Stimulated activated CD8-positive, alpha-beta memory T cell treated with anti-CD3 and anti-CD28 coated beads, Interleukin-15, amount 100 ng/mL, for 24 hours (primary cell): ENCODE measurements around the gene CBX4.

Experiments used
- DNase-seq: peaks from one replicate; pipeline ENCODE4 v3.0.0-alpha.2; 2020; ENCODE audit warnings: low read depth

The CBX4 gene

GRCh38 chr17:79841369-79842135 lies 2.3 kb upstream of the CBX4 start:
- no peak for DNase-seq

- DNase-seq, result no peak
Observed at GRCh38 chr17:79840989-79841286, 1.7 kb upstream of the CBX4 start.

- no peak for DNase-seq
Observed at GRCh38 chr17:79840269-79840988, 1.2 kb upstream of the CBX4 start.

- no peak for DNase-seq
Observed at GRCh38 chr17:79838522-79839274, 542 bp downstream of the CBX4 start.

- DNase-seq, result no peak
Observed at GRCh38 chr17:79837888-79838521, 1.2 kb downstream of the CBX4 start.

- DNase-seq, result no peak
Observed at GRCh38 chr17:79836972-79837887, 2.0 kb downstream of the CBX4 start.

- no peak for DNase-seq
Observed at GRCh38 chr17:79836510-79836971, 2.7 kb downstream of the CBX4 start.

GRCh38 chr17:79835953-79836509 lies 3.2 kb downstream of the CBX4 start:
- no peak for DNase-seq

- no peak for DNase-seq
Observed at GRCh38 chr17:79835470-79835899, 3.8 kb downstream of the CBX4 start.

GRCh38 chr17:79834565-79835469 lies 4.4 kb downstream of the CBX4 start:
- DNase-seq, result no peak

GRCh38 chr17:79833744-79834564 lies 5.3 kb downstream of the CBX4 start:
- no peak for DNase-seq

- DNase-seq, result no peak
Observed at GRCh38 chr17:79833110-79833450, 6.2 kb downstream of the CBX4 start.

GRCh38 chr17:79832218-79833109 lies 6.8 kb downstream of the CBX4 start:
- DNase-seq, result no peak

GRCh38 chr17:79831265-79832217 lies 7.7 kb downstream of the CBX4 start:
- no peak for DNase-seq

- no peak for DNase-seq
Observed at GRCh38 chr17:79830763-79831264, 8.4 kb downstream of the CBX4 start.

- DNase-seq, result no peak
Observed at GRCh38 chr17:79830303-79830702, 8.9 kb downstream of the CBX4 start.

GRCh38 chr17:79829457-79829856 lies 9.8 kb downstream of the CBX4 start:
- no peak for DNase-seq
